ENCODE results near the gene OR4D1. TPM values are rescaled to one million over a fixed set of nuclear protein-coding genes. Genes with fewer than 3 reads are reported as not detected.

OR4D1 gene
- total and polyA plus RNA-seq, 9 of the 15 experiments (the other 6 are each of a cell fraction or from before 2014, with no cell fraction given): not detected

DNA sequence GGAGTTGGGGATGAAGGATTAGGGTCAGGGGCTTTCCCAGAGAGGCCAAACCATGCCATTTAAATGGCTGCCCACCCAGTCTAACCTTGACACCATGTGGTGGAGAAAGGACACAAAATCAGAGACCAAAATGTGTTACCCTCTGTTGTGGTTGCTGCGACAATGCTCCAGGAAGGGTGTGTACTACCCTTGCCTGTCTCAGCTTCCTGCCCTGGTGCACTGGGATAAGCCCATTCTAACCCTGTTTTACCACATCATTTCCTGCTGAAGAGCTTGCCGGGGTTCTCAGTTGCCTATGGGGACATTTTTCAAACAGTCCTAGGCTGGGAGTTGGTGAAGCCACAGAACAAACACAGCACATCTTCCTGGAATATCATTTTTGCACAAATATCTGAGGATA lies 4.9 kb downstream of the OR4D1 start (continued):
- TF ChIP-seq STAT5B (CRISPR knock-in tag; IDR thresholded peaks at IDR 0.05) (no peak), SMARCE1 (IDR thresholded peaks at IDR 0.05) (no peak), SMARCA4 (IDR thresholded peaks at IDR 0.05) (no peak), OTX1 (CRISPR knock-in tag; IDR thresholded peaks at IDR 0.05) (no peak), SRSF1 (IDR thresholded peaks at IDR 0.05; ENCODE audit: low read depth, low read length) (no peak), SRF (CRISPR knock-in tag; IDR thresholded peaks at IDR 0.05) (no peak)
- TF ChIP-seq, protein P1, sequence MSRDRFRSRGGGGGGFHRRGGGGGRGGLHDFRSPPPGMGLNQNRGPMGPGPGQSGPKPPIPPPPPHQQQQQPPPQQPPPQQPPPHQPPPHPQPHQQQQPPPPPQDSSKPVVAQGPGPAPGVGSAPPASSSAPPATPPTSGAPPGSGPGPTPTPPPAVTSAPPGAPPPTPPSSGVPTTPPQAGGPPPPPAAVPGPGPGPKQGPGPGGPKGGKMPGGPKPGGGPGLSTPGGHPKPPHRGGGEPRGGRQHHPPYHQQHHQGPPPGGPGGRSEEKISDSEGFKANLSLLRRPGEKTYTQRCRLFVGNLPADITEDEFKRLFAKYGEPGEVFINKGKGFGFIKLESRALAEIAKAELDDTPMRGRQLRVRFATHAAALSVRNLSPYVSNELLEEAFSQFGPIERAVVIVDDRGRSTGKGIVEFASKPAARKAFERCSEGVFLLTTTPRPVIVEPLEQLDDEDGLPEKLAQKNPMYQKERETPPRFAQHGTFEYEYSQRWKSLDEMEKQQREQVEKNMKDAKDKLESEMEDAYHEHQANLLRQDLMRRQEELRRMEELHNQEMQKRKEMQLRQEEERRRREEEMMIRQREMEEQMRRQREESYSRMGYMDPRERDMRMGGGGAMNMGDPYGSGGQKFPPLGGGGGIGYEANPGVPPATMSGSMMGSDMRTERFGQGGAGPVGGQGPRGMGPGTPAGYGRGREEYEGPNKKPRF (IDR thresholded peaks at IDR 0.05; ENCODE audit: low read depth, low read length): no peak

DNA sequence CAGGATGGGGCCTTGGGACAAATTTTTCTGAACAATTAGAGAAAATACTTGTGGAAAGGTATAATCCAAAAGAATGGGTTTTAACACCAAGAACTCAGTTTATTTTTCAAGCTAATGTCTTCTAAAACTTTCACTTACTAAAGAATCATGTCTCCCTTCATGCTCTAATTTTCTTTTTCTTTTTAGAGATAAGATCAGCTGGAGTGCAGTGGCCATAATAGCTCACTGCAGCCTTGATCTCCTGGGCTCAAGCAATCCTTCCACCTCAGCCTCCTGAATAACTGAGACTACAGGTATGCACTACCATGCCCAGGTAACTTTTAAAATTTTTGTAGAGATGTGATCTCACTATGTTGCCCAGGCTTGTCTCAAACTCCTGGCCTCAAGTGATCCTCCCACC lies 5.5 kb downstream of the OR4D1 start:
- intact Hi-C loops (cut with micrococcal nuclease) (no loop called here), in situ Hi-C loops (cut with MboI) (no loop called here)
- ChIA-PET POLR2A (interaction anchor here (1.0 kb wide), 1 partner anchor 94 kb away, joined by 3 read pairs; no protein-coding TSS in a partner anchor), CTCF (ENCODE audit: low intra/inter-chr PET ratio) (no interaction called here)
- no peak overlapping the region for H3K9ac ChIP-seq (ENCODE audit: insufficient read depth in 1 of 2, low read depth in 2 of 2, low read length in 2 of 2)
- FAIRE-seq: no peak
- ATAC-seq: no peak
- H3K79me2 ChIP-seq (ENCODE audit: control insufficient read depth, insufficient read depth, low read length): no peaks in the 10 kb centered on the region
- no peak for DNase-seq (ENCODE audit: extremely low read depth in 1 of 4, low spot score in 3 of 4)
- no TSS peak for BruUV-seq (replicated peaks)
- H3K9me3 ChIP-seq (replicated peaks; ENCODE audit: control insufficient read depth, insufficient read depth, low read depth, low read length): no peaks in the 10 kb centered on the region
- no peak overlapping the region for H3K4me2 ChIP-seq (ENCODE audit: insufficient read depth, low read length)
- no peaks in the 10 kb centered on the region for H3K9me1 ChIP-seq (ENCODE audit: control insufficient read depth, insufficient read depth, low read length)
- no peak overlapping the region for H2AFZ ChIP-seq (ENCODE audit: low read depth, low read length)
- H4K20me1 ChIP-seq (replicated peaks; ENCODE audit: control insufficient read depth, insufficient read depth, low read length): no peaks in the 10 kb centered on the region
- H3K27ac ChIP-seq (ENCODE audit: extremely low read depth, low read depth, low read length): no peak overlapping the region
- H3K27me3 ChIP-seq (ENCODE audit: control insufficient read depth in 2 of 2, insufficient read depth in 2 of 2, low read length in 2 of 2): peaks cover 29 to 41% of the 10 kb centered on the region in 2 experiments
- peaks cover 0 to 7% of the 10 kb centered on the region in 2 experiments; a peak in 2 of 5 replicates for H3K4me1 ChIP-seq (replicated peaks in 1 of 2; ENCODE audit: control insufficient read depth in 2 of 2, insufficient read depth in 2 of 2, low read length in 2 of 2)
- TF ChIP-seq CBFB (CRISPR knock-in tag; IDR thresholded peaks at IDR 0.05) (no peak), FOSL1 (tag; conservative IDR thresholded peaks at IDR 0.05) (no peak)
- TF ChIP-seq, protein P2, sequence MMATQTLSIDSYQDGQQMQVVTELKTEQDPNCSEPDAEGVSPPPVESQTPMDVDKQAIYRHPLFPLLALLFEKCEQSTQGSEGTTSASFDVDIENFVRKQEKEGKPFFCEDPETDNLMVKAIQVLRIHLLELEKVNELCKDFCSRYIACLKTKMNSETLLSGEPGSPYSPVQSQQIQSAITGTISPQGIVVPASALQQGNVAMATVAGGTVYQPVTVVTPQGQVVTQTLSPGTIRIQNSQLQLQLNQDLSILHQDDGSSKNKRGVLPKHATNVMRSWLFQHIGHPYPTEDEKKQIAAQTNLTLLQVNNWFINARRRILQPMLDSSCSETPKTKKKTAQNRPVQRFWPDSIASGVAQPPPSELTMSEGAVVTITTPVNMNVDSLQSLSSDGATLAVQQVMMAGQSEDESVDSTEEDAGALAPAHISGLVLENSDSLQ (IDR thresholded peaks at IDR 0.05): no peak
- TF ChIP-seq, protein P3, sequence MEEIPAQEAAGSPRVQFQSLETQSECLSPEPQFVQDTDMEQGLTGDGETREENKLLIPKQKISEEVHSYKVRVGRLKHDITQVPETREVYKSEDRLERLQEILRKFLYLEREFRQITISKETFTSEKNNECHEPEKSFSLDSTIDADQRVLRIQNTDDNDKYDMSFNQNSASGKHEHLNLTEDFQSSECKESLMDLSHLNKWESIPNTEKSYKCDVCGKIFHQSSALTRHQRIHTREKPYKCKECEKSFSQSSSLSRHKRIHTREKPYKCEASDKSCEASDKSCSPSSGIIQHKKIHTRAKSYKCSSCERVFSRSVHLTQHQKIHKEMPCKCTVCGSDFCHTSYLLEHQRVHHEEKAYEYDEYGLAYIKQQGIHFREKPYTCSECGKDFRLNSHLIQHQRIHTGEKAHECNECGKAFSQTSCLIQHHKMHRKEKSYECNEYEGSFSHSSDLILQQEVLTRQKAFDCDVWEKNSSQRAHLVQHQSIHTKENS (CRISPR knock-in tag; IDR thresholded peaks at IDR 0.05): no peak
- H3K4me3 ChIP-seq: no peak overlapping the region
- no peaks in the 10 kb centered on the region for H3K36me3 ChIP-seq (ENCODE audit: control insufficient read depth, insufficient read depth, low read length)
